H1 (cell line): Measurements from ENCODE around the gene UVRAG.

ENCODE experiments used
- CREB1 ChIP-seq: IDR thresholded peaks from 2 replicates; pipeline ENCODE4 v1.6.1; 2012; ENCODE audit warnings: inconsistent platforms
- GTF2F1 ChIP-seq: IDR thresholded peaks from 2 replicates; pipeline ENCODE4 v1.6.1; 2012; ENCODE audit warnings: low read depth, low read length, improper control_type of control experiment, borderline replicate concordance
- JUN ChIP-seq: IDR thresholded peaks from 2 replicates; pipeline ENCODE4 v1.6.1; 2011; ENCODE audit warnings: low read depth, mild to moderate bottlenecking, improper control_type of control experiment, low read length
- POLR2AphosphoS5 ChIP-seq: IDR thresholded peaks from 2 replicates; pipeline ENCODE4 v1.6.1; 2011; ENCODE audit warnings: low read depth, low read length
- POU5F1 ChIP-seq: IDR thresholded peaks from 2 replicates; pipeline ENCODE4 v1.6.1; 2011; ENCODE audit warnings: low read depth, mild to moderate bottlenecking, low read length, moderate library complexity
- SIN3A ChIP-seq, 2 experiments: IDR thresholded peaks in 1 of 2; conservative IDR thresholded peaks in 1 of 2; 2 replicates each; pipeline ENCODE4 v1.6.1; 2011 to 2012; ENCODE audit warnings: low read length in 2 of 2, improper control_type of control experiment in 1 of 2, low read depth in 1 of 2, mild to moderate bottlenecking in 1 of 2
- TAF1 ChIP-seq: IDR thresholded peaks from 2 replicates; pipeline ENCODE4 v1.6.1; 2011; ENCODE audit warnings: mild to moderate bottlenecking, low read depth, low read length
- TF ChIP-seq, protein P1 (sequence below), 3 experiments: IDR thresholded peaks; 1 replicate in 2 of 3; 2 replicates in 1 of 3; pipeline versions ENCODE4 v1.5.1 to v1.6.1; 2011; ENCODE audit warnings: low read length in 3 of 3, mild to moderate bottlenecking in 3 of 3, inconsistent platforms in 2 of 3, low read depth in 1 of 3, moderate library complexity in 1 of 3; ENCODE audit not compliant: insufficient read depth in 1 of 3; ENCODE audit errors: control extremely low read depth in 1 of 3
- TF ChIP-seq, protein P2 (sequence below): IDR thresholded peaks from 2 replicates; pipeline ENCODE4 v1.6.1; 2012; ENCODE audit warnings: inconsistent platforms

DNA sequence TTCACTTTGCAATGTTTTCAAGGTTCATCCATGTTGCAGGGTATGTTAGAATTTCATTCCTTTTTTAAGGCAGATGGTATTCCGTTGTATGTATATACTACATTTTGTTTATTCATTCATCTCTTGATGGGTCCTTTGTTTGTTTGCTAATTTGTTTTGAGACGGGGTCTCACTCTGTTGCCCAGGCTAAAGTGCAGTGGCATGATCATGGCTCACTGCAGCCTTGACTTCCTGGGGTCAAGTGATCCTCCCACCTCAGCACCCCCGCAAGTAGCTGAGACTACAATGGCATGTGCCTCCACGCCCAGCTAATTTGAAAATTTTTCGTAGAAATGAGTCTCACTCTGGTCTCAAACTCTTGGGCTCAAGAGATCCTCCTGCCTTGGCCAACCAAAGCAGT lies 6.2 kb downstream of the UVRAG start:
- TF ChIP-seq, protein P1, sequence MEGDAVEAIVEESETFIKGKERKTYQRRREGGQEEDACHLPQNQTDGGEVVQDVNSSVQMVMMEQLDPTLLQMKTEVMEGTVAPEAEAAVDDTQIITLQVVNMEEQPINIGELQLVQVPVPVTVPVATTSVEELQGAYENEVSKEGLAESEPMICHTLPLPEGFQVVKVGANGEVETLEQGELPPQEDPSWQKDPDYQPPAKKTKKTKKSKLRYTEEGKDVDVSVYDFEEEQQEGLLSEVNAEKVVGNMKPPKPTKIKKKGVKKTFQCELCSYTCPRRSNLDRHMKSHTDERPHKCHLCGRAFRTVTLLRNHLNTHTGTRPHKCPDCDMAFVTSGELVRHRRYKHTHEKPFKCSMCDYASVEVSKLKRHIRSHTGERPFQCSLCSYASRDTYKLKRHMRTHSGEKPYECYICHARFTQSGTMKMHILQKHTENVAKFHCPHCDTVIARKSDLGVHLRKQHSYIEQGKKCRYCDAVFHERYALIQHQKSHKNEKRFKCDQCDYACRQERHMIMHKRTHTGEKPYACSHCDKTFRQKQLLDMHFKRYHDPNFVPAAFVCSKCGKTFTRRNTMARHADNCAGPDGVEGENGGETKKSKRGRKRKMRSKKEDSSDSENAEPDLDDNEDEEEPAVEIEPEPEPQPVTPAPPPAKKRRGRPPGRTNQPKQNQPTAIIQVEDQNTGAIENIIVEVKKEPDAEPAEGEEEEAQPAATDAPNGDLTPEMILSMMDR (IDR thresholded peaks at IDR 0.05; ENCODE audit: control extremely low read depth in 1 of 3, insufficient read depth in 1 of 3, low read depth in 1 of 3, low read length in 3 of 3) = no peak
- TF ChIP-seq CREB1 (no peak), JUN (no peak), GTF2F1 (no peak), POLR2AphosphoS5 (no peak), TAF1 (no peak), POU5F1 (no peak), SIN3A (conservative IDR thresholded peaks at IDR 0.05 in 1 of 2, IDR thresholded peaks at IDR 0.05 in 1 of 2; ENCODE audit: low read depth in 1 of 2, low read length in 2 of 2) (no peak)
- TF ChIP-seq, protein P2, sequence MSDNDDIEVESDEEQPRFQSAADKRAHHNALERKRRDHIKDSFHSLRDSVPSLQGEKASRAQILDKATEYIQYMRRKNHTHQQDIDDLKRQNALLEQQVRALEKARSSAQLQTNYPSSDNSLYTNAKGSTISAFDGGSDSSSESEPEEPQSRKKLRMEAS = no peak
